ENCODE data around the gene PTPRJ. TPM values are rescaled to one million over a fixed set of nuclear protein-coding genes. Genes with fewer than 3 reads are reported as not detected.

The PTPRJ gene
- total and polyA plus RNA-seq, 9 of the 15 experiments (the other 6 are each of a cell fraction or from before 2014, with no cell fraction given), result 0.56 to 10.7 (median 4.8) TPM

GRCh38 chr11:48087422-48087821 lies 107.1 kb downstream of the PTPRJ start:
- in situ Hi-C loops (cut with MboI), result no loop called here
- no peaks in the 10 kb centered on the region for H3K9me1 ChIP-seq (ENCODE audit: control insufficient read depth, insufficient read depth, low read length)
- no TSS peak for BruUV-seq (replicated peaks)
- ChIA-PET CTCF (ENCODE audit: low intra/inter-chr PET ratio) (no interaction called here), POLR2A (interaction anchor here (0.6 to 2.1 kb wide), 4 partner anchors 12 to 81 kb away, joined by 3 to 6 read pairs (median 4); no protein-coding TSS in a partner anchor)
- no peak overlapping the region for H3K27ac ChIP-seq (ENCODE audit: extremely low read depth, low read depth, low read length)
- no peaks in the 10 kb centered on the region for H3K79me2 ChIP-seq (ENCODE audit: control insufficient read depth, insufficient read depth, low read length)
- no peak for FAIRE-seq
- intact Hi-C loops (cut with micrococcal nuclease), result no loop called here
- H3K4me3 ChIP-seq, result no peak overlapping the region
- ATAC-seq, result no peak
- H3K9ac ChIP-seq (ENCODE audit: insufficient read depth in 1 of 2, low read depth in 2 of 2, low read length in 2 of 2), result no peak overlapping the region
- H4K20me1 ChIP-seq (replicated peaks; ENCODE audit: control insufficient read depth, insufficient read depth, low read length), result peaks cover 4% of the 10 kb centered on the region; the same call in 1 of the 2 replicates
- no peak overlapping the region for H3K4me2 ChIP-seq (ENCODE audit: insufficient read depth, low read length)
- no peaks in the 10 kb centered on the region for H3K27me3 ChIP-seq (ENCODE audit: control insufficient read depth in 2 of 2, insufficient read depth in 2 of 2, low read length in 2 of 2)
- H2AFZ ChIP-seq (ENCODE audit: low read depth, low read length), result no peak overlapping the region
- H3K36me3 ChIP-seq (ENCODE audit: control insufficient read depth, insufficient read depth, low read length), result no peaks in the 10 kb centered on the region
- H3K9me3 ChIP-seq (replicated peaks; ENCODE audit: control insufficient read depth, insufficient read depth, low read depth, low read length), result no peaks in the 10 kb centered on the region
- no peak for DNase-seq (ENCODE audit: extremely low read depth in 1 of 4, low spot score in 3 of 4)
- WGBS (ENCODE audit: insufficient coverage, low coverage, missing lambda C conversion rate), result 38% methylated on average over 2 of the region's 2 CpGs
- H3K4me1 ChIP-seq (replicated peaks in 1 of 2; ENCODE audit: control insufficient read depth in 2 of 2, insufficient read depth in 2 of 2, low read length in 2 of 2), result peaks cover 0 to 3% of the 10 kb centered on the region in 2 experiments; a peak in 2 of 5 replicates
- TF ChIP-seq CEBPG (CRISPR knock-in tag; IDR thresholded peaks at IDR 0.05) (no peak), CEBPG (tag; conservative IDR thresholded peaks at IDR 0.05 in 1 of 2, IDR thresholded peaks at IDR 0.05 in 1 of 2) (no peak), ZHX1 (conservative IDR thresholded peaks at IDR 0.05; ENCODE audit: low read length) (no peak), SP2 (IDR thresholded peaks at IDR 0.05; ENCODE audit: extremely low read depth, low read depth, low read length, poor library complexity, severe bottlenecking) (no peak), KDM1A (IDR thresholded peaks at IDR 0.05) (peak in 1 of 2 experiments; percentile 69; a peak in 2 of 4 replicates), ZNF551 (CRISPR knock-in tag; IDR thresholded peaks at IDR 0.05) (no peak), MCM7 (IDR thresholded peaks at IDR 0.05) (no peak), NFXL1 (CRISPR knock-in tag; IDR thresholded peaks at IDR 0.05) (no peak), U2AF2 (optimal IDR thresholded peaks at IDR 0.05; ENCODE audit: low read depth, low read length) (no peak), ZNF449 (CRISPR knock-in tag; IDR thresholded peaks at IDR 0.05) (no peak), NCOA6 (IDR thresholded peaks at IDR 0.05) (no peak), MTA3 (IDR thresholded peaks at IDR 0.05; ENCODE audit: borderline replicate concordance) (no peak), SMARCB1 (IDR thresholded peaks at IDR 0.05; ENCODE audit: insufficient read length, low read depth) (no peak), PURB (CRISPR knock-in tag; IDR thresholded peaks at IDR 0.05; ENCODE audit: low read depth) (no peak), ZFX (CRISPR knock-in tag; IDR thresholded peaks at IDR 0.05) (no peak), TFAM (CRISPR knock-in tag; conservative IDR thresholded peaks at IDR 0.05) (no peak), HES1 (IDR thresholded peaks at IDR 0.05; ENCODE audit: low read depth) (no peak), ZFP36 (IDR thresholded peaks at IDR 0.05; ENCODE audit: low read depth, low read length, partially characterized antibody) (peak; percentile 87), ZBTB7A (IDR thresholded peaks at IDR 0.05; ENCODE audit: borderline replicate concordance, control insufficient read depth, low read depth, low read length) (no peak), SMARCA5 (IDR thresholded peaks at IDR 0.05) (peak; percentile 26; the same call in 1 of the 2 replicates), CREM (IDR thresholded peaks at IDR 0.05; ENCODE audit: low read depth) (no peak)

Measured in K562 (cell line).